GM12878 (cell line): Measurements from ENCODE around the gene ZNF282. TPM values are rescaled to one million over a fixed set of nuclear protein-coding genes. Genes with fewer than 3 reads are reported as not detected.

Experiments
- ATAC-seq: fragments of 200-7000 bp; cut with Tn5 transposase; 3 replicates; pipeline ENCODE4 v1.9.1; 2020; ENCODE audit warnings: mild to moderate bottlenecking, moderate library complexity
- BruUV-seq: library from RNA; stranded (reverse); fragments of 400-500 nt; replicated peaks from 2 replicates; lab custom pipeline; 2021; lab: Mats Ljungman, UMichigan
- CTCF ChIA-PET: fragments of 300-600 bp; sonication (Branson Sonifier 250); formaldehyde crosslinking; extraction: SDS; loops from one replicate; lab custom pipeline; 2021; ENCODE audit warnings: inconsistent platforms; lab: Yijun Ruan, JAX
- POLR2A ChIA-PET: fragments of 350-600 bp; formaldehyde crosslinking; extraction: SDS; loops from one replicate; lab custom pipeline; 2021; ENCODE audit warnings: inconsistent platforms; lab: Charles Lee
- RAD21 ChIA-PET: fragments of 300-600 bp; sonication (Branson Sonifier 250); formaldehyde crosslinking; loops from one replicate; lab custom pipeline; 2023; ENCODE audit warnings: antibody characterized with exemption; ENCODE audit not compliant: unreplicated experiment; lab: Charles Lee
- SMC1A ChIA-PET: fragments of 300-600 bp; sonication (Branson Sonifier 250); formaldehyde crosslinking; loops from one replicate; lab custom pipeline; 2023; ENCODE audit not compliant: unreplicated experiment, uncharacterized antibody; lab: Charles Lee
- DNase-seq: peaks from one replicate; pipeline ENCODE4 v3.0.0-alpha.2; 2011; ENCODE audit warnings: low read depth, low spot score
- FAIRE-seq: peaks from 3 replicates; lab custom pipeline; 2011; peaks lifted over from hg19 to GRCh38; lab: Jason Lieb, UNC
- H2AFZ ChIP-seq: 2 replicates; pipeline ENCODE4 v1.6.0; 2011; ENCODE audit warnings: low read depth, low read length, control low read depth; ENCODE audit not compliant: control insufficient read depth
- H3K27ac ChIP-seq: 2 replicates; pipeline ENCODE4 v1.5.1; 2011; ENCODE audit warnings: control low read depth; ENCODE audit not compliant: control insufficient read depth, insufficient read depth
- H3K27me3 ChIP-seq, 2 experiments: replicated peaks in 1 of 2; 2 replicates each; pipeline versions ENCODE4 v1.6.0 to v1.6.1; 2011; ENCODE audit warnings: low read length in 1 of 2; ENCODE audit not compliant: control insufficient read depth in 2 of 2, insufficient read depth in 2 of 2
- H3K36me3 ChIP-seq, 2 experiments: 2 replicates each; pipeline ENCODE4 v1.5.1; 2011; ENCODE audit warnings: low read length in 1 of 2; ENCODE audit not compliant: control insufficient read depth in 2 of 2, insufficient read depth in 2 of 2
- H3K4me1 ChIP-seq: 2 replicates; pipeline ENCODE4 v1.6.1; 2011; ENCODE audit warnings: mild to moderate bottlenecking, low read length, moderate library complexity, mixed read lengths; ENCODE audit not compliant: control insufficient read depth, insufficient read depth
- H3K4me2 ChIP-seq: 2 replicates; pipeline ENCODE4 v1.6.0; 2011; ENCODE audit warnings: control low read depth; ENCODE audit not compliant: control insufficient read depth, insufficient read depth
- H3K4me3 ChIP-seq: fragments of 200-600 bp; sonication (generic); 2 replicates; pipeline ENCODE4 v1.5.1; 2016
- H3K79me2 ChIP-seq: 2 replicates; pipeline ENCODE4 v1.6.0; 2011; ENCODE audit warnings: low read length; ENCODE audit not compliant: control insufficient read depth, insufficient read depth
- H3K9ac ChIP-seq: 2 replicates; pipeline ENCODE4 v1.8.0; 2011; ENCODE audit warnings: low read length, control low read depth, mixed read lengths; ENCODE audit not compliant: control insufficient read depth, insufficient read depth
- H3K9me3 ChIP-seq: replicated peaks from 3 replicates; pipeline ENCODE4 v1.5.1; 2011; ENCODE audit warnings: mild to moderate bottlenecking, low read length; ENCODE audit not compliant: control insufficient read depth, insufficient read depth
- H4K20me1 ChIP-seq: 2 replicates; pipeline ENCODE4 v1.6.0; 2011; ENCODE audit not compliant: control insufficient read depth, insufficient read depth
- BCL3 ChIP-seq: IDR thresholded peaks from 2 replicates; pipeline ENCODE4 v1.6.1; 2011; ENCODE audit warnings: borderline replicate concordance, low read depth, mild to moderate bottlenecking, moderate library complexity, low read length; ENCODE audit not compliant: insufficient read depth, poor library complexity, severe bottlenecking
- CHD1 ChIP-seq: IDR thresholded peaks from 2 replicates; pipeline ENCODE4 v1.6.1; 2012; ENCODE audit warnings: low read depth, low read length, improper control_type of control experiment
- CHD4 ChIP-seq: fragments of 200-600 bp; sonication (generic); IDR thresholded peaks from 2 replicates; pipeline ENCODE4 v1.6.1; 2016; ENCODE audit warnings: mild to moderate bottlenecking
- MLLT1 ChIP-seq: fragments of 450-650 bp; IDR thresholded peaks from 2 replicates; pipeline ENCODE4 v1.6.1; 2016; ENCODE audit warnings: mild to moderate bottlenecking
- MXI1 ChIP-seq: fragments of 150-350 bp; IDR thresholded peaks from 2 replicates; pipeline ENCODE4 v1.6.1; 2011; ENCODE audit warnings: low read depth, mild to moderate bottlenecking, inconsistent platforms, low read length, improper control_type of control experiment
- NR2C1 ChIP-seq: fragments of 450-650 bp; IDR thresholded peaks from 2 replicates; pipeline ENCODE4 v1.6.1; 2017; ENCODE audit warnings: antibody characterized with exemption, mild to moderate bottlenecking, moderate library complexity
- RUNX3 ChIP-seq: IDR thresholded peaks from 2 replicates; pipeline ENCODE4 v1.6.1; 2012; ENCODE audit warnings: low read length, inconsistent platforms
- ZBED1 ChIP-seq: IDR thresholded peaks from 2 replicates; pipeline ENCODE4 v1.6.1; 2016; ENCODE audit warnings: borderline replicate concordance
- ZBTB4 ChIP-seq: fragments of 450-650 bp; formaldehyde crosslinking; IDR thresholded peaks from 2 replicates; pipeline ENCODE4 v1.4.0; 2022; ENCODE audit warnings: mild to moderate bottlenecking, moderate library complexity
- WGBS: methylation state at CpG from one replicate; pipeline ENCODE4 v1.1.6; 2016; ENCODE audit warnings: low lambda C conversion rate; ENCODE audit not compliant: insufficient replicate concordance, insufficient coverage; ENCODE audit errors: missing lambda C conversion rate; 5-methylcytosine and 5-hydroxymethylcytosine counted together
- in situ Hi-C: fragments of 300-500 bp; cut with MboI; formaldehyde crosslinking; loops from 9 replicates; pipeline ENCODE4 v1.14.3; 2018; ENCODE audit warnings: mixed read lengths
- intact Hi-C: fragments of 100-400 bp; cut with micrococcal nuclease; formaldehyde crosslinking; loops from one replicate; pipeline ENCODE4 v1.14.2; 2022; ENCODE audit not compliant: unreplicated experiment
- polyA plus RNA-seq, 11 experiments: library from polyadenylated mRNA; depleted of rRNA in 4 of 11; unstranded in 6 of 11; stranded (reverse) in 5 of 11; fragments of >200 nt; fragmentation: Nextera tagmentation in 4 of 11; fragmentation: Illumina TruSeq in 1 of 11; extraction: Ambion mirVana in 4 of 11; extraction: Trizol in 1 of 11; gene quantifications; 1 replicate in 1 of 11; 2 replicates in 10 of 11; pipeline versions ENCODE4 v1.2.1 to v1.2.3, GENCODE V29; 2011 to 2016; ENCODE audit warnings: inconsistent platforms in 2 of 11, missing spikeins in 2 of 11, low read depth in 1 of 11
- total RNA-seq, 4 experiments: library from RNA; depleted of rRNA in 3 of 4; stranded (reverse); fragments of >200 nt in 3 of 4; fragmentation: Illumina TruSeq in 1 of 4; extraction: Trizol in 1 of 4; gene quantifications; 2 replicates each; pipeline versions ENCODE4 v1.2.1 to v1.2.3, GENCODE V29; 2013 to 2021

ZNF282 gene
- total and polyA plus RNA-seq, 10 of the 15 experiments (the other 5 are each of a cell fraction or from before 2014, with no cell fraction given) = 0.35 to 28.4 (median 8.1) TPM

GRCh38 chr7:149199234-149199995 lies 4.1 kb downstream of the ZNF282 start:
- ChIA-PET CTCF (no interaction called here), POLR2A (interaction anchor here (0.5 kb wide), 2 partner anchors 42 to 51 kb away, joined by 3 read pairs; no protein-coding TSS in a partner anchor)
- no peaks in the 10 kb centered on the region for H3K27me3 ChIP-seq
- H3K9ac ChIP-seq = no peak overlapping the region
- H3K4me1 ChIP-seq = 0 out of 2 replicates have a peak, but pooled peaks cover 3% of the 10 kb centered on the region
- H3K9me3 ChIP-seq = no peaks in the 10 kb centered on the region
- no peak overlapping the region for H3K4me2 ChIP-seq
- FAIRE-seq (no peak), ATAC-seq (no peak)
- in situ Hi-C loops = no loop called here
- no peak overlapping the region for H2AFZ ChIP-seq
- intact Hi-C loops = loop anchor here (5.0 kb wide), 1 partner anchor 38 kb away; the partner anchor contains the start of gene ZNF212
- H4K20me1 ChIP-seq = no peaks in the 10 kb centered on the region
- no peak overlapping the region for H3K4me3 ChIP-seq
- TF ChIP-seq MXI1 (no peak), RUNX3 (no peak), ZBED1 (no peak), BCL3 (no peak), CHD4 (no peak), CHD1 (no peak), ZBTB4 (CRISPR knock-in tag) (no peak), NR2C1 (no peak), MLLT1 (no peak)
- TF ChIP-seq, all 136 proteins: peak for 0
- BruUV-seq = no TSS peak
- DNase-seq = no peak
- WGBS = 76% methylated on average over 6 of the region's 6 CpGs
- Histone ChIP-seq H3K79me2 (peaks cover 37% of the 10 kb centered on the region), H3K36me3 (peaks cover 11 to 21% of the 10 kb centered on the region in 2 experiments), H3K27ac (no peak overlapping the region)
- ChIA-PET SMC1A (no interaction called here), RAD21 (no interaction called here)
